ENCODE measurements around the gene DCP2.

Gene DCP2

GRCh38 chr5:112973904-112974303 lies 2.7 kb upstream of the DCP2 start:
- no peaks in the 10 kb centered on the region for H3K9me3 ChIP-seq (ENCODE audit: severe bottlenecking)
- TF ChIP-seq CTCF (IDR thresholded peaks at IDR 0.05; ENCODE audit: poor library complexity, severe bottlenecking) = no peak
- no peaks in the 10 kb centered on the region for H3K27me3 ChIP-seq (ENCODE audit: insufficient read depth, poor library complexity, severe bottlenecking)
- H3K36me3 ChIP-seq (ENCODE audit: low read depth) = peaks cover 2% of the 10 kb centered on the region; the same call in 1 of the 2 replicates
- H3K4me3 ChIP-seq (ENCODE audit: severe bottlenecking) = no peak overlapping the region
- DNase-seq (ENCODE audit: low spot score) (no peak), ATAC-seq (ENCODE audit: low read depth) (no peak)
- peaks cover 4% of the 10 kb centered on the region for H3K4me1 ChIP-seq (ENCODE audit: insufficient read depth, poor library complexity, severe bottlenecking)
- H3K27ac ChIP-seq (ENCODE audit: poor library complexity, severe bottlenecking) = no peak overlapping the region

- no peak for TF ChIP-seq CTCF (IDR thresholded peaks at IDR 0.05; ENCODE audit: poor library complexity, severe bottlenecking)
- Histone ChIP-seq H3K4me1 (ENCODE audit: insufficient read depth, poor library complexity, severe bottlenecking) (peaks cover 14% of the 10 kb centered on the region), H3K9me3 (ENCODE audit: severe bottlenecking) (no peaks in the 10 kb centered on the region), H3K36me3 (ENCODE audit: low read depth) (peaks cover 8% of the 10 kb centered on the region; the same call in 1 of the 2 replicates), H3K27me3 (ENCODE audit: insufficient read depth, poor library complexity, severe bottlenecking) (no peaks in the 10 kb centered on the region), H3K27ac (ENCODE audit: poor library complexity, severe bottlenecking) (no peak overlapping the region), H3K4me3 (ENCODE audit: severe bottlenecking) (no peak overlapping the region)
- ATAC-seq (ENCODE audit: low read depth) = no peak
- DNase-seq (ENCODE audit: low spot score) = no peak
These were observed 1.7 kb upstream of the DCP2 start for GRCh38 chr5:112974901-112975300.

GRCh38 chr5:112975721-112976431 lies 722 bp upstream of the DCP2 start:
- no peak for DNase-seq (ENCODE audit: low spot score)
- Histone ChIP-seq H3K4me3 (ENCODE audit: severe bottlenecking) (peak overlapping the region; percentile 77), H3K4me1 (ENCODE audit: insufficient read depth, poor library complexity, severe bottlenecking) (peaks cover 23% of the 10 kb centered on the region), H3K9me3 (ENCODE audit: severe bottlenecking) (no peaks in the 10 kb centered on the region), H3K27me3 (ENCODE audit: insufficient read depth, poor library complexity, severe bottlenecking) (no peaks in the 10 kb centered on the region), H3K36me3 (ENCODE audit: low read depth) (peaks cover 12% of the 10 kb centered on the region; the same call in 1 of the 2 replicates), H3K27ac (ENCODE audit: poor library complexity, severe bottlenecking) (peak overlapping the region; percentile 80)
- ATAC-seq (ENCODE audit: low read depth) = peak; percentile 2
- TF ChIP-seq CTCF (IDR thresholded peaks at IDR 0.05; ENCODE audit: poor library complexity, severe bottlenecking) = no peak

GRCh38 chr5:112977440-112977861 lies 853 bp downstream of the DCP2 start:
- no peak for DNase-seq (ENCODE audit: low spot score)

More at GRCh38 chr5:112977440-112977861, 853 bp downstream of the DCP2 start:
- Histone ChIP-seq H3K27ac (ENCODE audit: poor library complexity, severe bottlenecking) (peak overlapping the region; percentile 80), H3K9me3 (ENCODE audit: severe bottlenecking) (no peaks in the 10 kb centered on the region), H3K4me3 (ENCODE audit: severe bottlenecking) (peak overlapping the region; percentile 77), H3K27me3 (ENCODE audit: insufficient read depth, poor library complexity, severe bottlenecking) (no peaks in the 10 kb centered on the region), H3K36me3 (ENCODE audit: low read depth) (peaks cover 27% of the 10 kb centered on the region), H3K4me1 (ENCODE audit: insufficient read depth, poor library complexity, severe bottlenecking) (peaks cover 23% of the 10 kb centered on the region)
- TF ChIP-seq CTCF (IDR thresholded peaks at IDR 0.05; ENCODE audit: poor library complexity, severe bottlenecking) = no peak
- no peak for ATAC-seq (ENCODE audit: low read depth)

Data from RWPE2 (cell line).